Fibroblast of pulmonary artery (primary cell): ENCODE measurements around the gene ALPL.

Source experiments
- DNase-seq: peaks from one replicate; pipeline ENCODE4 v3.0.0-alpha.2; 2010; ENCODE audit warnings: low read depth
- H3K4me3 ChIP-seq: replicated peaks from 2 replicates; pipeline ENCODE4 v1.5.1; 2011; ENCODE audit warnings: low read depth, mild to moderate bottlenecking, control low read depth, low read length, moderate library complexity
- TF ChIP-seq, protein P1 (sequence below): IDR thresholded peaks from 2 replicates; pipeline ENCODE4 v1.5.1; 2011; ENCODE audit warnings: mild to moderate bottlenecking, control low read depth, low read length, inconsistent platforms; ENCODE audit errors: missing control alignments

ALPL gene

DNA sequence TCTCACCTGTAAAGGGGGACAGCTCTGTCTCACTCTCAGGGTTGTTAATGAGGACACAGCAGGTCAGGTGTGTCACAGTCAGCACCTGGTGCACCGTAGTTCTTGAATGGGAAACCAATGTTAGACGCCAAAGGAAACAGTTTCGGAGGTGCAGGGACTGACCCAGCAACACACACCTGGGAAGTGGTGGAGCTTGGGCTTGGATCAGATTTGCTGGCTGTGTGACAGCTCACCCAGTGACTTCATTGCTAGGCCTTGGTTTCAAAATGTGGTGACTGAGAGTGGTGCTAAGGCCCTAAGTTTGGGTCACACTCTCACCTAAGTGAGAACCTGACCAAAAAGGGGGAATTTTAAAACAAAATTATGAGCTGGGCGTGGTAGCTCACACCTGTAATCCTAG lies 34.9 kb downstream of the ALPL start:
- TF ChIP-seq, protein P1, sequence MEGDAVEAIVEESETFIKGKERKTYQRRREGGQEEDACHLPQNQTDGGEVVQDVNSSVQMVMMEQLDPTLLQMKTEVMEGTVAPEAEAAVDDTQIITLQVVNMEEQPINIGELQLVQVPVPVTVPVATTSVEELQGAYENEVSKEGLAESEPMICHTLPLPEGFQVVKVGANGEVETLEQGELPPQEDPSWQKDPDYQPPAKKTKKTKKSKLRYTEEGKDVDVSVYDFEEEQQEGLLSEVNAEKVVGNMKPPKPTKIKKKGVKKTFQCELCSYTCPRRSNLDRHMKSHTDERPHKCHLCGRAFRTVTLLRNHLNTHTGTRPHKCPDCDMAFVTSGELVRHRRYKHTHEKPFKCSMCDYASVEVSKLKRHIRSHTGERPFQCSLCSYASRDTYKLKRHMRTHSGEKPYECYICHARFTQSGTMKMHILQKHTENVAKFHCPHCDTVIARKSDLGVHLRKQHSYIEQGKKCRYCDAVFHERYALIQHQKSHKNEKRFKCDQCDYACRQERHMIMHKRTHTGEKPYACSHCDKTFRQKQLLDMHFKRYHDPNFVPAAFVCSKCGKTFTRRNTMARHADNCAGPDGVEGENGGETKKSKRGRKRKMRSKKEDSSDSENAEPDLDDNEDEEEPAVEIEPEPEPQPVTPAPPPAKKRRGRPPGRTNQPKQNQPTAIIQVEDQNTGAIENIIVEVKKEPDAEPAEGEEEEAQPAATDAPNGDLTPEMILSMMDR, result no peak
- DNase-seq, result no peak
- H3K4me3 ChIP-seq, result no peak overlapping the region

DNA sequence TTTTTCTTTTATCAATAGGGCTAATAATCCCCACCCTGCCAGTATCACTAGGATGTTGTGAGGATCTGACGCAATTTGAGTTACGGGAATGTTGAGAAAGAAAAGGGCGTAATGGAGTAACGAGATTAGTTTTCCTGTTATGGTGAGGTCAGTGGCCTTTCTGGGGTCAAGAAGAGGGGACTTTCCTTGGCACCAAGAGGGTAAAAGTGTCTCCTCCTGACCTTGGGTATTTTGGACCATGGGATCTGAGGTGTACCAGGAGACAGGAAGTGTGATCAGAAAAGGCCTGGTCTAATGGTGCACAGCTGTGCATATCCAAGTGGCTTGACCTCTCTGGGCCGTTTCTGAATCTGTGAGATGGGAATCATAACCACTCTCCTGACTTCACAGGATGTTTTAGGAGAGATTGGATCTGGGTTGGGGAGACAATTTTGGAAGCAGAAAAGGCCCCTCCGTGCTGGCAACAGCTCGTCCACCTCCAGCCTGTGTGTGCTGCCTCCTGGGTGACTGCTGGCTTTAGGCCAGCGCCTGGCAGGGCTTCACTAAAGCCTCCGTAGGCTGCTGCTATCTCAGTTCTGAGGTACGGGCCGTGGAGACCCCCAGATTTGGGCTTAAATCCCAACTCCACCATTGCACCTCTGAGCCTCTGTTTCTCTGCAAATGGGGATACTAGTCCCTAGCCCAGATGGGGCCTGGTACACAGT lies 37.1 kb downstream of the ALPL start:
- no peak for DNase-seq
- TF ChIP-seq, protein P1, result no peak
- no peak overlapping the region for H3K4me3 ChIP-seq

DNA sequence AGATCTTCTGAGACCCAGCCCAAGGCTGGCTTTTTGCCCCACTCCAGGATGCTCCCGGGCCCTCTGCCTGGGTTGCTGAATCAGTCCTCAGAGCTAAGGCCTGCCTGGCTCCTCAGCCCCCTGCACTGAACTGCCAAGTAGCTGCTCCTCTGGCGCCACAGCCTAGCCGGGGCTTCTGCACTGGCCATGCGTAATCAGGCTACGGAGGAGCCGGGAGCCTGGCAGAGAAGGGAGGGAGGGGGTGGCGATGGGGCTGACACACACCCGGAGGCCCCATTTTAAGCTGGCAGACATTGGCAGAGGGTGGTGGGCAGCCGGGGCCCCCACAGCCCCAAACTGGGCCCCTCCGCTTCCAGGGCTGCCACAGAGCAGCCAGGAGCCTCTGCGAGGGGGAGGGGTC lies 38.7 kb downstream of the ALPL start:
- DNase-seq, result no peak
- TF ChIP-seq, protein P1, result no peak
- no peak overlapping the region for H3K4me3 ChIP-seq

DNA sequence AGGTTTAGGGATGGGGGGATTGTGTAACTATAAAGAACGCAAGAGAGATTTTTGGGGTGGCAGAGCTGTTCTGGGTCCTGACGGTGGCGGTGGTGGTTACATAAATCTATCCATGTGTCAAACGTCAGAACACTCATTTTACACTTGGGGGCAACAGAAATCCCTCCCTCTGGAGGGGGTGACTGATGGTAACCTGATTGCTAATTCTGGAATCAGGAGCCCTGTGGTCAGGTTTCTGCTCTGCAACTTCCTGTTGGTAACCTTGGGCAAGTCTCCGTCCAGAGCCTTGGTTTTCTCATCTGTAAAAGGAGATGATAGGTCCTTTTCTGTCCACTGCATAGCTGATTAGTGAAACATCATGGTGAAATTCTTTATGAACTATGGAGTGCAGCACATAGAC lies 40.9 kb downstream of the ALPL start:
- TF ChIP-seq, protein P1, result no peak
- no peak overlapping the region for H3K4me3 ChIP-seq
- no peak for DNase-seq

DNA sequence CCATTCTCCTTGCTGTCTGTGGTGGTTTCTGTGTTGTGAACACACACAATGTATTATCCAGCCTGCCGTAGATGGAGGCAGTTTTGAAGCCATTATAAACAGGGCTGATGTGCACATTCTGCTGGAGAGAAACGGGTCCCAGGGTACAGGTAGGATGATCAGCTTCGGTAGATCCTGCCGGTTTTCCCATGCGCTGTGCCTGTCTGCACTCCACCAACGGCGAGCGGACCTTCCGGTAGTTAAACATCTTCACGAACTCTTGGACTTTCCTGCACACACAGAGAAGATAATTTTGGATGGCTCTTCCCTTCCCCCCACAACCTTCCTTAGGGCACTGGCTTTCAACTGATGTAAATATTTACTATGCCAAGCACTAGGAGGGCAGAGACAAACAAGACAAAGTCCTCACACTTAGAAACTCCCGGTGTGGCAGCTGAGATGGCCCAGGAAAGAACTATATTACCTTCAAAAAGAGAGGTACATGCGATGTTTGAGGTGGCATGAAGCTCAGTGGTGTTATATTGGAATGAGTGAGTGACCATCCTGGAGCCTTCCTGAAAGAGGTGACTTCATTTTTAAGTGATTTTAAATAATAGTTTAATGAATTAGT lies 41.7 kb downstream of the ALPL start:
- no peak for DNase-seq
- TF ChIP-seq, protein P1, result no peak
- H3K4me3 ChIP-seq, result no peak overlapping the region

DNA sequence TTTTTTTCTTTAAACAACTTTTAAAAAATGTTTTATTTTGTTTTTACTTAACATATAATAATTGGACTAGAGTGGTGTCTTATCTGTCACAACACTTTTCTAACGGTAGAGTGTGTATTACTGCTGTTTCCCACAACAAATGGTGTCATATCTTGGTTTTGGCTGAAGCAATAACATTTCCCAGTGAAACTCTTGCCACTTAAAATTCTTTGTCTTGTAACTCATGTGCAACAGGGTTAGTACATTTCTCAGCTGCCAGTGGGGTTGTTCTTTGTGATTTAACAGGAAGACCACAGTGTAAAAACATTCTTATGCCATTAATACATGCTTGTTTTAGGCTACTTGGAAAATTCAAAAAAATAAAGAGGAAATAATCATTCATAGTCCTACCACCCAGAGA lies 43.5 kb downstream of the ALPL start:
- DNase-seq, result peak; percentile 90
- no peak overlapping the region for H3K4me3 ChIP-seq
- TF ChIP-seq, protein P1, result no peak
